GM18499 (cell line): Measurements from ENCODE around the gene CDC14A.
"Not testable (repeated sequence)": the region's sequence is repeated elsewhere in the genome, so short reads cannot be mapped to it uniquely, and the experiment has no call there.

ENCODE experiments used
- ATAC-seq: cut with Tn5 transposase; IDR thresholded peaks from one replicate; pipeline ENCODE4 v1.9.1; 2021; ENCODE audit warnings: moderate number of reproducible peaks; ENCODE audit not compliant: insufficient read depth, unreplicated experiment

CDC14A gene

GRCh38 chr1:100361511-100362089 is 9.3 kb downstream of the CDC14A start:
- no peak for ATAC-seq

- ATAC-seq, result no peak
Measured at GRCh38 chr1:100362821-100363466, 10.6 kb downstream of the CDC14A start.

GRCh38 chr1:100363831-100364230 is 11.5 kb downstream of the CDC14A start:
- no peak for ATAC-seq

- ATAC-seq, result no peak
Measured at GRCh38 chr1:100364697-100365096, 12.4 kb downstream of the CDC14A start.

GRCh38 chr1:100366209-100366525 is 13.9 kb downstream of the CDC14A start:
- no peak for ATAC-seq

- ATAC-seq, result not testable (repeated sequence)
Measured at GRCh38 chr1:100369339-100369738, 17.0 kb downstream of the CDC14A start.

DNA sequence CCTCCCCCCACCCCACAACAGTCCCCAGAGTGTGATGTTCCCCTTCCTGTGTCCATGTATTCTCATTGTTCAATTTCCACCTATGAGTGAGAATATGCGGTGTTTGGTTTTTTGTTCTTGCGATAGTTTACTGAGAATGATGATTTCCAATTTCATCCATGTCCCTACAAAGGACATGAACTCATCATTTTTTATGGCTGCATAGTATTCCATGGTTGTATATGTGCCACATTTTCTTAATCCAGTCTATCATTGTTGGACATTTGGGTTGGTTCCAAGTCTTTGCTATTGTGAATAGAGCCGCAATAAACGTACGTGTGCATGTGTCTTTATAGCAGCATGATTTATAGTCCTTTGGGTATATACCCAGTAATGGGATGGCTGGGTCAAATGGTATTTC is 21.6 kb downstream of the CDC14A start:
- ATAC-seq, result not testable (repeated sequence)

DNA sequence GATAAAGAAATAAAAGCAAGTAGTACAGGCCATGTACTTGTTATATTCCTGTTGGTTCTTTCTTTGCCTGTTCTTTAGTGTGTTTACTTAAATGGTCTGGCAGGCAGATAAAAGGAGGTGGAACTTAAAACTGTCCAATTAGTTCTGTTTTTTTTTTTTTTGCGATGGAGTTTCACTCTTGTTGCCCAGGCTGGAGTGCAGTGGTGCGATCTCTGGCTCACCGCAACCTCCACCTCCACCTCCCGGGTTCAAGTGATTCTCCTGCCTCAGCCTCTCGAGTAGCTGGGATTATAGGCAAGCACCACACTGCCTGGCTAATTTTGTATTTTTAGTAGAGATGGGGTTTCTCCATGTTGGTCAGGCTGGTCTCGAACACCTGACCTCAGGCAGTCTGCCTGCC is 24.6 kb downstream of the CDC14A start:
- ATAC-seq, result not testable (repeated sequence)

- ATAC-seq, result peak; percentile 97
Measured at GRCh38 chr1:100377590-100378361, 25.5 kb downstream of the CDC14A start.

DNA sequence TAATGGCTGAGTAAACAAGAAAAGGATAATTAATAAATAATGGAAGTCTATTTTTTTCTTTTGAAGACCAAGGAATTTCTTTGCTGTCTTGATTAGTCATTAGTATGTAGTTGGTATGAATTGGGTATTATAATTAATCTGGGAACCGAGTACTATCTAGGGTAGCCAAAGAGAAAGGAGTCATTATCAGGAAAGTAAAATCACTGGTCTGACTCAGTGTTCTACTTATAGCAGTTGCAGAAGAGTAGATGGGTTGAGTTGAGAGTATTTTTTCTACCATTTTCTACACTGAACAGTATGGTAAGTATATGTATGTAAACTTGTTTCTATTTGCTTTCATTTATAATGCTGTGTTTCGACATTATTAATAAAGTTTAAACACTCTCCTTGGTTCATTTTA is 26.6 kb downstream of the CDC14A start:
- no peak for ATAC-seq

GRCh38 chr1:100380635-100381034 is 28.3 kb downstream of the CDC14A start:
- ATAC-seq, result no peak

- no peak for ATAC-seq
Measured at GRCh38 chr1:100382657-100383056, 30.4 kb downstream of the CDC14A start.

DNA sequence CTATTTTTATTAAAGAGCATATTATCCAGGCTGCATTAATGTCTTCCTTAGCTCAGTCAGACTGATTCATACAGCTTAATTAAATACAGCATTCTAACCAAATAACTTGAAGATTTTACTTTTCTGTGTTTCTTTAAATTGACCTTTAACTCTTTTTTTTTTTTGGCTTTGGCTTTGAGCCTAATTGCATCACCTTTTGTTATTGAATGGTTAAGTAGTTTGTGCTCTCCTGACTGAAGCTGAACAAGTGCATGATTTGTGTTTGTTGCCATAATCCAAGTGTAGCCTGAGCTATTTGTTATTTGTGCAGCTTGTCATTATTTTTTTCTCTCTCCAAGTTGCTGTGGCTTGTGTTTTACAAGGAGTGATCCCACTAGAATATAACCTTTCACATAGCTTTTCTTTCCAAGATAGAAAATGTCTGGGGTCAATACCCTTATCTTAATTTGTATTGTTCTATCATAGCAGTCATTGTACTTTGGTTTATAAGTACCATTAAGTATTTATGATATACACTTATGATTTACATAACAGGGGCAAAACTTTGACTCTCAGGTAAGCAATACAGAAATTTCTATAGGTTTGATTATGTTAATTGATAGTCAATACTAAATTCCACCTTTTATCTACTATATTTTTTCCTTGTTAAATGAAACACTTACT is 31.6 kb downstream of the CDC14A start:
- no peak for ATAC-seq

- ATAC-seq, result no peak
Measured at GRCh38 chr1:100387209-100387608, 34.9 kb downstream of the CDC14A start.

DNA sequence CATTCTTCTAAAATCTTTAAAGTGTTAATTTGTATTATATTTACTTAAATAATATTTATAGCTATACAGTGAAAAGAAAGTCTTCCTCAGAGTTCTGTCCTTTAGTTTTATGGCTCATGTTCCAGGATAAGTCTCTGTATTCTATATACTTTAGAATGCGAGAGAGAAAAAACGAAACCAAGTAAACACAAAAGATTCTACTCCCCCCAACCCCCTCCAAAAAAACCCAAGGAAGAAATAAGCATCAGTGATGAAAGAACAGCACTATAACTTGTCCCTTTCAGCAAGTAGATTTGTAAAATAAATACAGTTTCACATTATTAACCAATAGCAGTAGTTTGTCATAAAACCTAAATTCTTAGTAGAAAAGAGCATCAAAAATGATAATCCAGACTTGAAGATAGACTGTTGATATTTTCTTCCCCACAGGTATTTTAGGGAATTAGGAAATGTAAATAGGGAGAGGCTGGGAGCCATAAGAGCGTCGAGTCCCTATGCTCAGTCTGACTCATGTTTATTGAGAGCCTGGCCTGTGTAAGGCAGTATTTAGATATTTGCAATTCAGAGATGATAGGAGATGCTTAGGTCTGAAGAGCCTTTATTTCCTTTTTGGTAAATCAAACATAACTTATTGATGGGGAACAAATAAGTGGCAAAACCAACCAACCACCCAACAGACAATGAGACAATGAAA is 35.5 kb downstream of the CDC14A start:
- no peak for ATAC-seq

- ATAC-seq, result no peak
Measured at GRCh38 chr1:100390531-100390930, 38.2 kb downstream of the CDC14A start.

GRCh38 chr1:100391675-100392074 is 39.4 kb downstream of the CDC14A start:
- ATAC-seq, result no peak

GRCh38 chr1:100392756-100393155 is 40.5 kb downstream of the CDC14A start:
- ATAC-seq, result no peak

- no peak for ATAC-seq
Measured at GRCh38 chr1:100394285-100394684, 42.0 kb downstream of the CDC14A start.

DNA sequence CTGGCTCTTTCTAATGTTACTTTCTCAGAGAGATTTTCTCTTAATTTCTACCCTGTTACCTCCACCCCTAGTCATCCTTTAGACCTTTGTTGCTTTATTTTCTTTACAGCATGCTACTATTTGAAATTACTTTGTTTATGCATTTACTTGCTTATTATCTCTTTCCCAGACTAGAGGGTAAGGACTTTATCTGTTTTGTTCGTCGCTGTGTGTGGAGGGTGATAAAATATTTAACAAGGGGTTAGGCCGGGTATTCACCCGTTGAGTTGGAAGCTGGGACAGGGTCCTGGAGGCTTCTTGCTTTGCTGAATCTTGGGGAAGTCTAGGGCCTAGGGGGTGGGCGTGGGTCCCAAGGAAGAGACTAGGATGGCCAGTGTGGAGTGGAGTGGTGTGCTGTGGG is 43.6 kb downstream of the CDC14A start:
- ATAC-seq, result no peak

DNA sequence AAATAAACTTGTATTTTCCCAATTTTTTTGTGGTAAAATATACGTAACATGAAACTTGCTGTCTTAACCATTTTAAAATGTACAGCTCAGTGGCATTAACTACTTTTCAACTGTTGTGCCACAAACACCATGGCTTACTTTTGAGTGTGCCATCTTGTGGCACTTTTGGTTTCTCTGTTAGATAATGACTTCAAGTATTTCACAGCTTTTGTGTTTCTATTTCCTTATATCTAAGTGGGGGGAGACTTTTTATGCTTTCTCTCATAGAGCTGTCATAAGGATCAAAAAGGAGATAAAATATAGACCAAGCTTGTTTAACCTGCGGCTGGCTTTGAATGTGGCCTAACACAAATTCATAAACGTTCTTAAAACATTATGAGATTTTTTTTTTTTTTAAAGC is 44.3 kb downstream of the CDC14A start:
- no peak for ATAC-seq
